Neuronal stem cell (in vitro differentiated cells): Measurements from ENCODE around the gene ABCB6.

ENCODE experiments used
- DNase-seq: peaks from one replicate; pipeline ENCODE4 v3.0.0-alpha.2; 2013; ENCODE audit warnings: low spot score
- H2AFZ ChIP-seq: one replicate; pipeline ENCODE4 v1.6.1; 2013; ENCODE audit warnings: mild to moderate bottlenecking, low read length, inconsistent platforms
- H2AK5ac ChIP-seq: 2 replicates; pipeline ENCODE4 v1.6.1; 2013; ENCODE audit warnings: low read depth, mild to moderate bottlenecking, inconsistent platforms, low read length, moderate library complexity, mixed read lengths
- H2BK120ac ChIP-seq: 2 replicates; pipeline ENCODE4 v1.6.1; 2013; ENCODE audit warnings: low read depth, mild to moderate bottlenecking, inconsistent platforms, low read length, moderate library complexity, mixed read lengths
- H2BK12ac ChIP-seq: one replicate; pipeline ENCODE4 v1.6.1; 2013; ENCODE audit warnings: low read length, inconsistent platforms
- H2BK15ac ChIP-seq: 2 replicates; pipeline ENCODE4 v1.6.1; 2013; ENCODE audit warnings: mild to moderate bottlenecking, low read length, inconsistent platforms, mixed read lengths
- H2BK5ac ChIP-seq: one replicate; pipeline ENCODE4 v1.6.1; 2013; ENCODE audit warnings: inconsistent platforms, mild to moderate bottlenecking, low read length, moderate library complexity
- H3K14ac ChIP-seq: one replicate; pipeline ENCODE4 v1.6.1; 2013; ENCODE audit warnings: low read length, inconsistent platforms
- H3K18ac ChIP-seq: 2 replicates; pipeline ENCODE4 v1.6.1; 2013; ENCODE audit warnings: low read length, inconsistent platforms
- H3K23ac ChIP-seq: 2 replicates; pipeline ENCODE4 v1.6.1; 2013; ENCODE audit warnings: low read depth, mild to moderate bottlenecking, mixed read lengths, low read length, inconsistent platforms; ENCODE audit not compliant: poor library complexity
- H3K27ac ChIP-seq: replicated peaks from 3 replicates; pipeline ENCODE4 v1.5.1; 2013; ENCODE audit warnings: low read length, inconsistent platforms
- H3K27me3 ChIP-seq, 3 experiments: 2 replicates each; pipeline ENCODE4 v1.6.1; 2013; ENCODE audit warnings: low read length in 3 of 3, mild to moderate bottlenecking in 2 of 3, inconsistent platforms in 1 of 3, low read depth in 1 of 3, mixed read lengths in 1 of 3, moderate library complexity in 1 of 3; ENCODE audit not compliant: control insufficient read depth in 3 of 3, insufficient read depth in 3 of 3
- H3K36me3 ChIP-seq, 2 donors: replicated peaks in 1 of 2; 2 replicates each; pipeline ENCODE4 v1.6.1; 2013; ENCODE audit warnings: low read length in 2 of 2; ENCODE audit not compliant: control insufficient read depth in 2 of 2, insufficient read depth in 2 of 2
- H3K4ac ChIP-seq: 2 replicates; pipeline ENCODE4 v1.6.1; 2013; ENCODE audit warnings: inconsistent platforms, mild to moderate bottlenecking, low read length, moderate library complexity
- H3K4me1 ChIP-seq, 2 donors: 1 replicate in 1 of 2; 2 replicates in 1 of 2; pipeline ENCODE4 v1.6.1; 2013; ENCODE audit warnings: low read length in 2 of 2, low read depth in 1 of 2; ENCODE audit not compliant: control insufficient read depth in 2 of 2, insufficient read depth in 1 of 2
- H3K4me2 ChIP-seq: one replicate; pipeline ENCODE4 v1.6.1; 2013; ENCODE audit warnings: mild to moderate bottlenecking, low read length, inconsistent platforms; ENCODE audit not compliant: insufficient read depth, poor library complexity, severe bottlenecking
- H3K4me3 ChIP-seq, 2 donors: 2 replicates each; pipeline ENCODE4 v1.5.1; 2013; ENCODE audit warnings: low read length in 2 of 2, mild to moderate bottlenecking in 2 of 2, inconsistent platforms in 1 of 2, moderate library complexity in 1 of 2
- H3K79me1 ChIP-seq: one replicate; pipeline ENCODE4 v1.6.1; 2013; ENCODE audit warnings: low read depth, mild to moderate bottlenecking, inconsistent platforms, low read length, moderate library complexity
- H3K9ac ChIP-seq: one replicate; pipeline ENCODE4 v1.6.1; 2013; ENCODE audit warnings: mild to moderate bottlenecking, low read depth, low read length, inconsistent platforms; ENCODE audit not compliant: poor library complexity
- H3K9me3 ChIP-seq, 2 donors: replicated peaks in 1 of 2; 2 replicates each; pipeline versions ENCODE3 to v1.6.1; 2013; ENCODE audit warnings: low read length in 2 of 2, mild to moderate bottlenecking in 2 of 2, inconsistent platforms in 1 of 2, low read depth in 1 of 2, mixed read lengths in 1 of 2, moderate library complexity in 1 of 2; ENCODE audit not compliant: control insufficient read depth in 2 of 2, insufficient read depth in 1 of 2
- H4K8ac ChIP-seq: one replicate; pipeline ENCODE4 v1.6.1; 2013; ENCODE audit warnings: low read depth, mild to moderate bottlenecking, inconsistent platforms, low read length, moderate library complexity
- H4K91ac ChIP-seq: one replicate; pipeline ENCODE4 v1.6.1; 2013; ENCODE audit warnings: low read length, low read depth, mild to moderate bottlenecking, inconsistent platforms; ENCODE audit not compliant: poor library complexity
- WGBS, 2 donors: extraction: QIAGEN DNeasy Blood & Tissue Kit; methylation state at CpG; one replicate each; pipeline ENCODE4 v1.1.7; 2013; ENCODE audit warnings: missing lambda C conversion rate in 2 of 2, mixed read lengths in 1 of 2; ENCODE audit not compliant: insufficient read length in 2 of 2, insufficient replicate concordance in 1 of 2; ENCODE audit errors: extremely low coverage in 2 of 2; 5-methylcytosine and 5-hydroxymethylcytosine counted together

Gene ABCB6

GRCh38 chr2:219183151-219183772 is 35.5 kb downstream of the ABCB6 start:
- no peak overlapping the region for H4K8ac ChIP-seq
- H3K4me3 ChIP-seq, result no peak overlapping the region
- no peak overlapping the region for H3K18ac ChIP-seq
- H3K14ac ChIP-seq, result no peak overlapping the region
- no peak overlapping the region for H3K4ac ChIP-seq
- peaks cover 33 to 52% of the 10 kb centered on the region in 2 donors for H3K36me3 ChIP-seq
- DNase-seq, result no peak
- no CpG with 5 or more reads among the region's 6 CpGs for WGBS, 2 donors
- H3K79me1 ChIP-seq, result peaks cover 1% of the 10 kb centered on the region
- no peak overlapping the region for H3K23ac ChIP-seq
- H4K91ac ChIP-seq, result no peak overlapping the region
- no peaks in the 10 kb centered on the region for H3K27me3 ChIP-seq
- no peak overlapping the region for H2BK5ac ChIP-seq
- H3K27ac ChIP-seq, result no peak overlapping the region
- no peak overlapping the region for H2BK12ac ChIP-seq
- H3K9me3 ChIP-seq, result no peaks in the 10 kb centered on the region
- no peak overlapping the region for H3K9ac ChIP-seq
- peaks cover 5 to 6% of the 10 kb centered on the region in 2 donors for H3K4me1 ChIP-seq
- H2AFZ ChIP-seq, result no peak overlapping the region
- H2BK15ac ChIP-seq, result no peak overlapping the region
- H2BK120ac ChIP-seq, result no peak overlapping the region
- H2AK5ac ChIP-seq, result no peak overlapping the region
- H3K4me2 ChIP-seq, result no peak overlapping the region

- no peak overlapping the region for H3K9ac ChIP-seq
- H3K4me1 ChIP-seq, result peaks cover 5 to 6% of the 10 kb centered on the region in 2 donors
- no CpG with 5 or more reads among the region's 8 CpGs for WGBS, 2 donors
- H3K79me1 ChIP-seq, result peaks cover 2% of the 10 kb centered on the region
- no peak overlapping the region for H3K4me3 ChIP-seq
- H3K4me2 ChIP-seq, result no peak overlapping the region
- H2BK120ac ChIP-seq, result no peak overlapping the region
- H3K23ac ChIP-seq, result no peak overlapping the region
- H3K27me3 ChIP-seq, result no peaks in the 10 kb centered on the region
- no peak overlapping the region for H4K8ac ChIP-seq
- no peak overlapping the region for H3K4ac ChIP-seq
- H4K91ac ChIP-seq, result no peak overlapping the region
- no peak overlapping the region for H2BK5ac ChIP-seq
- DNase-seq, result no peak
- no peak overlapping the region for H3K18ac ChIP-seq
- H2AFZ ChIP-seq, result no peak overlapping the region
- no peak overlapping the region for H2BK12ac ChIP-seq
- no peaks in the 10 kb centered on the region for H3K9me3 ChIP-seq
- peaks cover 33 to 52% of the 10 kb centered on the region in 2 donors for H3K36me3 ChIP-seq
- no peak overlapping the region for H2BK15ac ChIP-seq
- H2AK5ac ChIP-seq, result no peak overlapping the region
- H3K14ac ChIP-seq, result no peak overlapping the region
- H3K27ac ChIP-seq, result no peak overlapping the region
These were observed 36.2 kb downstream of the ABCB6 start for GRCh38 chr2:219182331-219183150.

- no peak overlapping the region for H3K4me2 ChIP-seq
- no peak overlapping the region for H2BK12ac ChIP-seq
- no peak overlapping the region for H3K18ac ChIP-seq
- H3K79me1 ChIP-seq, result peaks cover 2% of the 10 kb centered on the region
- no peak overlapping the region for H3K9ac ChIP-seq
- no peak overlapping the region for H2AFZ ChIP-seq
- H4K8ac ChIP-seq, result no peak overlapping the region
- no peak overlapping the region for H3K14ac ChIP-seq
- H3K9me3 ChIP-seq, result no peaks in the 10 kb centered on the region
- no peak for DNase-seq
- H3K27ac ChIP-seq, result no peak overlapping the region
- H3K4me1 ChIP-seq, result peaks cover 5 to 6% of the 10 kb centered on the region in 2 donors
- H4K91ac ChIP-seq, result no peak overlapping the region
- no peak overlapping the region for H3K4me3 ChIP-seq
- no peak overlapping the region for H3K4ac ChIP-seq
- H2AK5ac ChIP-seq, result no peak overlapping the region
- no peak overlapping the region for H2BK120ac ChIP-seq
- H2BK5ac ChIP-seq, result peak overlapping the region; percentile 26
- H3K27me3 ChIP-seq, result no peaks in the 10 kb centered on the region
- H3K36me3 ChIP-seq, result peaks cover 33 to 52% of the 10 kb centered on the region in 2 donors
- H3K23ac ChIP-seq, result no peak overlapping the region
- no CpG with 5 or more reads among the region's 6 CpGs for WGBS, 2 donors
- no peak overlapping the region for H2BK15ac ChIP-seq
These were observed 37.2 kb downstream of the ABCB6 start for GRCh38 chr2:219181531-219181930.

GRCh38 chr2:219180961-219181360 is 37.8 kb downstream of the ABCB6 start:
- H2BK5ac ChIP-seq, result peak overlapping the region; percentile 26
- H3K4me3 ChIP-seq, result no peak overlapping the region
- H3K79me1 ChIP-seq, result peaks cover 5% of the 10 kb centered on the region
- no peak overlapping the region for H2BK12ac ChIP-seq
- H2BK120ac ChIP-seq, result no peak overlapping the region
- no peak overlapping the region for H3K27ac ChIP-seq
- H4K91ac ChIP-seq, result no peak overlapping the region
- DNase-seq, result no peak
- no peak overlapping the region for H3K9ac ChIP-seq
- H3K18ac ChIP-seq, result no peak overlapping the region
- H3K14ac ChIP-seq, result no peak overlapping the region
- H2AFZ ChIP-seq, result no peak overlapping the region
- no peaks in the 10 kb centered on the region for H3K9me3 ChIP-seq
- no peak overlapping the region for H3K4ac ChIP-seq
- peaks cover 7 to 8% of the 10 kb centered on the region in 2 donors for H3K4me1 ChIP-seq
- H2AK5ac ChIP-seq, result no peak overlapping the region
- H4K8ac ChIP-seq, result no peak overlapping the region
- H3K36me3 ChIP-seq, result peaks cover 33 to 52% of the 10 kb centered on the region in 2 donors
- H3K4me2 ChIP-seq, result no peak overlapping the region
- no peak overlapping the region for H2BK15ac ChIP-seq
- WGBS, 2 donors, result no CpG with 5 or more reads among the region's 5 CpGs
- no peaks in the 10 kb centered on the region for H3K27me3 ChIP-seq
- H3K23ac ChIP-seq, result peak overlapping the region; percentile 61
